Liver (tissue), 9 donors: ENCODE data around the gene RICTOR. TPM values are rescaled to one million over a fixed set of nuclear protein-coding genes. Genes with fewer than 3 reads are reported as not detected.

ENCODE experiments used
- DNase-seq: peaks from one replicate; pipeline ENCODE4 v3.0.0-alpha.2; 2017; ENCODE audit warnings: low spot score
- H3K27ac ChIP-seq, 2 donors: one replicate each; pipeline ENCODE4 v1.7.0; 2013; ENCODE audit warnings: inconsistent platforms in 2 of 2, low read length in 2 of 2, control low read depth in 1 of 2, low read depth in 1 of 2, mild to moderate bottlenecking in 1 of 2
- H3K27me3 ChIP-seq, 4 donors: one replicate each; pipeline versions ENCODE4 v1.6.1 to v1.7.0; 2013; ENCODE audit warnings: low read length in 3 of 4, inconsistent platforms in 1 of 4, mild to moderate bottlenecking in 1 of 4, moderate library complexity in 1 of 4; ENCODE audit not compliant: control insufficient read depth in 4 of 4, insufficient read depth in 4 of 4
- H3K36me3 ChIP-seq, 4 donors: one replicate each; pipeline versions ENCODE4 v1.6.1 to v1.7.0; 2013; ENCODE audit warnings: low read length in 3 of 4, mild to moderate bottlenecking in 3 of 4, low read depth in 1 of 4, moderate library complexity in 1 of 4; ENCODE audit not compliant: control insufficient read depth in 4 of 4, insufficient read depth in 3 of 4
- H3K4me1 ChIP-seq, 4 donors: one replicate each; pipeline versions ENCODE4 v1.6.1 to v1.7.0; 2013; ENCODE audit warnings: low read length in 3 of 4, mild to moderate bottlenecking in 3 of 4, moderate library complexity in 1 of 4; ENCODE audit not compliant: control insufficient read depth in 4 of 4, insufficient read depth in 4 of 4
- H3K4me3 ChIP-seq, 3 donors: one replicate each; pipeline versions ENCODE4 v1.6.1 to v1.7.0; 2013; ENCODE audit warnings: low read length in 3 of 3, control low read depth in 1 of 3, low read depth in 1 of 3, mild to moderate bottlenecking in 1 of 3
- H3K9ac ChIP-seq, 2 donors: one replicate each; pipeline ENCODE4 v1.7.0; 2013; ENCODE audit warnings: low read length in 2 of 2, mild to moderate bottlenecking in 2 of 2, moderate library complexity in 2 of 2, control low read depth in 1 of 2, low read depth in 1 of 2
- H3K9me3 ChIP-seq, 4 donors: one replicate each; pipeline versions ENCODE4 v1.6.1 to v1.7.0; 2013; ENCODE audit warnings: low read length in 3 of 4; ENCODE audit not compliant: control insufficient read depth in 4 of 4
- ATF3 ChIP-seq: IDR thresholded peaks from 2 replicates; pipeline ENCODE4 v1.6.1; 2016; ENCODE audit warnings: antibody characterized with exemption
- EGR1 ChIP-seq, 2 donors: IDR thresholded peaks; 2 replicates each; pipeline ENCODE4 v1.6.1; 2016 to 2018; ENCODE audit warnings: antibody characterized with exemption in 2 of 2, low read depth in 2 of 2
- FOXA1 ChIP-seq: IDR thresholded peaks from 2 replicates; pipeline ENCODE4 v1.6.1; 2016; ENCODE audit warnings: antibody characterized with exemption
- FOXA2 ChIP-seq: IDR thresholded peaks from 2 replicates; pipeline ENCODE4 v1.6.1; 2016; ENCODE audit warnings: antibody characterized with exemption
- HNF4A ChIP-seq, 2 donors: conservative IDR thresholded peaks; 2 replicates each; pipeline ENCODE4 v1.6.1; 2016; ENCODE audit warnings: antibody characterized with exemption in 2 of 2, mild to moderate bottlenecking in 2 of 2
- HNF4G ChIP-seq: IDR thresholded peaks from 2 replicates; pipeline ENCODE4 v1.6.1; 2016; ENCODE audit warnings: antibody characterized with exemption
- MAX ChIP-seq: IDR thresholded peaks from 2 replicates; pipeline ENCODE4 v1.6.1; 2016; ENCODE audit warnings: antibody characterized with exemption
- RAD21 ChIP-seq, 2 donors: IDR thresholded peaks; 2 replicates each; pipeline ENCODE4 v1.6.1; 2016; ENCODE audit warnings: antibody characterized with exemption in 2 of 2, mild to moderate bottlenecking in 2 of 2
- RXRA ChIP-seq, 2 donors: IDR thresholded peaks; 2 replicates each; pipeline ENCODE4 v1.6.1; 2017 to 2018; ENCODE audit warnings: antibody characterized with exemption in 2 of 2, mild to moderate bottlenecking in 1 of 2
- TAF1 ChIP-seq: conservative IDR thresholded peaks from 2 replicates; pipeline ENCODE4 v1.6.1; 2016; ENCODE audit warnings: antibody characterized with exemption, mild to moderate bottlenecking
- YY1 ChIP-seq: IDR thresholded peaks from 2 replicates; pipeline ENCODE4 v1.6.1; 2016; ENCODE audit warnings: antibody characterized with exemption, mild to moderate bottlenecking
- ZBTB33 ChIP-seq: IDR thresholded peaks from 2 replicates; pipeline ENCODE4 v1.6.1; 2016; ENCODE audit warnings: antibody characterized with exemption
- WGBS: extraction: QIAGEN DNeasy Blood & Tissue Kit; methylation state at CpG from one replicate; pipeline ENCODE4 v1.1.7; 2013; 5-methylcytosine and 5-hydroxymethylcytosine counted together
- polyA plus RNA-seq, 2 donors: library from polyadenylated mRNA; stranded (reverse) in 1 of 2; unstranded in 1 of 2; fragments of 200-250 nt in 1 of 2; fragments of >200 nt in 1 of 2; fragmentation: Nextera tagmentation in 1 of 2; extraction: Ambion mirVana in 1 of 2; gene quantifications; one replicate each; pipeline versions ENCODE4 v1.2.1 to v1.2.3, GENCODE V29; 2013 to 2015
- total RNA-seq, 2 donors: library from RNA; depleted of rRNA; stranded (reverse); fragments of >200 nt; gene quantifications; one replicate each; pipeline ENCODE4 v1.2.3, GENCODE V29; 2014
- TF ChIP-seq, protein P1 (sequence below): fragments of 150-350 bp; IDR thresholded peaks from 2 replicates; pipeline ENCODE4 v1.5.1; 2017; ENCODE audit warnings: improper control_type of control experiment, low read depth, low read length; ENCODE audit not compliant: missing input control
- TF ChIP-seq, protein P2 (sequence below): IDR thresholded peaks from 2 replicates; pipeline ENCODE4 v1.6.1; 2016; ENCODE audit warnings: antibody characterized with exemption, mild to moderate bottlenecking
- donor health status: healthy.
- donor health status: healthy.
- donor health status: healthy.
- donor health status: healthy.
- donor health status: healthy.

The RICTOR gene
- total and polyA plus RNA-seq, 4 donors, result 2.1 to 24.0 (median 15.0) TPM

DNA sequence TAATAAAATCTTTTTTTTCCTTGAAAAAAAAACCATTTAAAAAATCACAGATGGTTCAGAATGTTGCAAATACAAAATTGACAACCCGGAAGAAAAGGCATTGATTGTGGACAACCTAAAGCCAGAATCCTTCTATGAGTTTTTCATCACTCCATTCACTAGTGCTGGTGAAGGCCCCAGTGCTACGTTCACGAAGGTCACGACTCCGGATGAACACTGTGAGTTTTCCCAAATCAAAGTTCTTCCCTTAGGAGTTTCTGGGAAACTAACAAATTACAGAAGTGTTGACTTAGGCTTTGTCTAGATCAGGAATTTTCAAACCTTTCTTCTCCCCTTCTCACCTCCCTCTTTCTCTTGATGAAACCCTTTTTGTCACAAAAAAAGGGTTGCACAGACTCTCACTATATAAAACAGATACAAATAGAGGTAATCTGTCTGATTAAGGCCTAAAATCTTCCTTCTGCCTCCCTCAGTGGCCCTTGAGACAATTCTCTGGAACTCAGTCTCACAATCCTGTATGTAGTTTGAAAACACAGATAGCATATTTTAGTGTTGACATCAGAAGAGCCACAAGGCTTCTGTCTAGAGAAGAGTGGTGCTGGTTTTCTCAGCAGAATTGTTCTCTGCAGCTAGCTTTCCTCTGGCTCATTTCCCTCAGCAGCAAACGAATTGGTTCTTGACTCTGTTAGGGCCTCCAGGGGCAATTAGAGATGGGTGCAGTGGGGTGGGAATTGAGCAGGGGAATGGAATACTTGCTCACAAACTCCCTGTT, 148.9 kb downstream of the RICTOR start:
- Histone ChIP-seq H3K4me3 (no peak overlapping the region), H3K4me1 (peaks cover 3 to 6% (median 4%) of the 10 kb centered on the region in 4 donors), H3K27ac (no peak overlapping the region), H3K36me3 (peaks cover 0 to 7% (median 4%) of the 10 kb centered on the region in 4 donors), H3K9me3 (no peaks in the 10 kb centered on the region), H3K27me3 (no peaks in the 10 kb centered on the region), H3K9ac (no peak overlapping the region)
- 89% methylated on average over 6 of the region's 6 CpGs for WGBS
- TF ChIP-seq ZBTB33, result no peak
- TF ChIP-seq FOXA2, result no peak
- TF ChIP-seq YY1, result no peak
- no peak for TF ChIP-seq MAX
- no peak for DNase-seq

- peaks cover 3 to 6% (median 4%) of the 10 kb centered on the region in 4 donors for H3K4me1 ChIP-seq
- no peak for TF ChIP-seq ZBTB33
- TF ChIP-seq HNF4G, result no peak
- no peak for TF ChIP-seq ATF3
- no peak for TF ChIP-seq HNF4A (conservative IDR thresholded peaks at IDR 0.05)
- TF ChIP-seq FOXA1, result no peak
- no peak overlapping the region for H3K9ac ChIP-seq
- peaks cover 1 to 7% (median 4%) of the 10 kb centered on the region in 4 donors for H3K36me3 ChIP-seq
- no peak for DNase-seq
- WGBS, result 55% methylated on average over 3 of the region's 3 CpGs
- no peak overlapping the region for H3K27ac ChIP-seq
- H3K27me3 ChIP-seq, result no peaks in the 10 kb centered on the region
- no peaks in the 10 kb centered on the region for H3K9me3 ChIP-seq
- H3K4me3 ChIP-seq, result no peak overlapping the region
These were observed 150.3 kb downstream of the RICTOR start for GRCh38 chr5:38923661-38924451.

GRCh38 chr5:38922199-38922598, 152.0 kb downstream of the RICTOR start:
- H3K4me1 ChIP-seq, result peaks cover 0 to 3% (median 0%) of the 10 kb centered on the region in 4 donors
- DNase-seq, result peak; percentile 47
- no peak overlapping the region for H3K4me3 ChIP-seq
- no peak overlapping the region for H3K27ac ChIP-seq
- H3K36me3 ChIP-seq, result peaks cover 3 to 8% (median 6%) of the 10 kb centered on the region in 4 donors
- H3K27me3 ChIP-seq, result no peaks in the 10 kb centered on the region
- no peaks in the 10 kb centered on the region for H3K9me3 ChIP-seq
- no peak overlapping the region for H3K9ac ChIP-seq
- 30% methylated on average over 1 of the region's 1 CpG for WGBS
- TF ChIP-seq FOXA1 (no peak), MAX (no peak), FOXA2 (no peak), RXRA (IDR thresholded peaks at IDR 0.05) (no peak), RAD21 (IDR thresholded peaks at IDR 0.05) (peak; percentile 80 to 87), EGR1 (IDR thresholded peaks at IDR 0.05; ENCODE audit: low read depth in 2 of 2) (no peak), TAF1 (no peak), ATF3 (no peak)
- TF ChIP-seq, protein P1, sequence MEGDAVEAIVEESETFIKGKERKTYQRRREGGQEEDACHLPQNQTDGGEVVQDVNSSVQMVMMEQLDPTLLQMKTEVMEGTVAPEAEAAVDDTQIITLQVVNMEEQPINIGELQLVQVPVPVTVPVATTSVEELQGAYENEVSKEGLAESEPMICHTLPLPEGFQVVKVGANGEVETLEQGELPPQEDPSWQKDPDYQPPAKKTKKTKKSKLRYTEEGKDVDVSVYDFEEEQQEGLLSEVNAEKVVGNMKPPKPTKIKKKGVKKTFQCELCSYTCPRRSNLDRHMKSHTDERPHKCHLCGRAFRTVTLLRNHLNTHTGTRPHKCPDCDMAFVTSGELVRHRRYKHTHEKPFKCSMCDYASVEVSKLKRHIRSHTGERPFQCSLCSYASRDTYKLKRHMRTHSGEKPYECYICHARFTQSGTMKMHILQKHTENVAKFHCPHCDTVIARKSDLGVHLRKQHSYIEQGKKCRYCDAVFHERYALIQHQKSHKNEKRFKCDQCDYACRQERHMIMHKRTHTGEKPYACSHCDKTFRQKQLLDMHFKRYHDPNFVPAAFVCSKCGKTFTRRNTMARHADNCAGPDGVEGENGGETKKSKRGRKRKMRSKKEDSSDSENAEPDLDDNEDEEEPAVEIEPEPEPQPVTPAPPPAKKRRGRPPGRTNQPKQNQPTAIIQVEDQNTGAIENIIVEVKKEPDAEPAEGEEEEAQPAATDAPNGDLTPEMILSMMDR, result peak; percentile 65
- TF ChIP-seq, protein P2, sequence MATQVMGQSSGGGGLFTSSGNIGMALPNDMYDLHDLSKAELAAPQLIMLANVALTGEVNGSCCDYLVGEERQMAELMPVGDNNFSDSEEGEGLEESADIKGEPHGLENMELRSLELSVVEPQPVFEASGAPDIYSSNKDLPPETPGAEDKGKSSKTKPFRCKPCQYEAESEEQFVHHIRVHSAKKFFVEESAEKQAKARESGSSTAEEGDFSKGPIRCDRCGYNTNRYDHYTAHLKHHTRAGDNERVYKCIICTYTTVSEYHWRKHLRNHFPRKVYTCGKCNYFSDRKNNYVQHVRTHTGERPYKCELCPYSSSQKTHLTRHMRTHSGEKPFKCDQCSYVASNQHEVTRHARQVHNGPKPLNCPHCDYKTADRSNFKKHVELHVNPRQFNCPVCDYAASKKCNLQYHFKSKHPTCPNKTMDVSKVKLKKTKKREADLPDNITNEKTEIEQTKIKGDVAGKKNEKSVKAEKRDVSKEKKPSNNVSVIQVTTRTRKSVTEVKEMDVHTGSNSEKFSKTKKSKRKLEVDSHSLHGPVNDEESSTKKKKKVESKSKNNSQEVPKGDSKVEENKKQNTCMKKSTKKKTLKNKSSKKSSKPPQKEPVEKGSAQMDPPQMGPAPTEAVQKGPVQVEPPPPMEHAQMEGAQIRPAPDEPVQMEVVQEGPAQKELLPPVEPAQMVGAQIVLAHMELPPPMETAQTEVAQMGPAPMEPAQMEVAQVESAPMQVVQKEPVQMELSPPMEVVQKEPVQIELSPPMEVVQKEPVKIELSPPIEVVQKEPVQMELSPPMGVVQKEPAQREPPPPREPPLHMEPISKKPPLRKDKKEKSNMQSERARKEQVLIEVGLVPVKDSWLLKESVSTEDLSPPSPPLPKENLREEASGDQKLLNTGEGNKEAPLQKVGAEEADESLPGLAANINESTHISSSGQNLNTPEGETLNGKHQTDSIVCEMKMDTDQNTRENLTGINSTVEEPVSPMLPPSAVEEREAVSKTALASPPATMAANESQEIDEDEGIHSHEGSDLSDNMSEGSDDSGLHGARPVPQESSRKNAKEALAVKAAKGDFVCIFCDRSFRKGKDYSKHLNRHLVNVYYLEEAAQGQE, result no peak
